Psoas muscle (tissue), 8 donors: ENCODE measurements around the gene OR56A1. TPM values are rescaled to one million over a fixed set of nuclear protein-coding genes. Genes with fewer than 3 reads are reported as not detected.

Experiments
- ATAC-seq, 4 donors: fragments of 200-7000 bp; cut with Tn5 transposase; one replicate each; pipeline ENCODE4 v1.9.1; 2020; ENCODE audit warnings: moderate library complexity in 3 of 4, mild to moderate bottlenecking in 2 of 4
- DNase-seq, 2 donors: peaks; one replicate each; pipeline ENCODE4 v3.0.0-alpha.2; 2020
- H3K27ac ChIP-seq: fragments of 200-600 bp; one replicate; pipeline ENCODE4 v1.8.0; 2022
- H3K27me3 ChIP-seq, 3 donors: fragments of 200-600 bp in 1 of 3; one replicate each; pipeline versions ENCODE4 v1.6.1 to v1.8.0; 2013 to 2022; ENCODE audit warnings: low read length in 2 of 3, mild to moderate bottlenecking in 2 of 3, moderate library complexity in 1 of 3; ENCODE audit not compliant: insufficient read depth in 3 of 3
- H3K36me3 ChIP-seq, 2 donors: fragments of 200-600 bp in 1 of 2; one replicate each; pipeline versions ENCODE4 v1.6.1 to v1.8.0; 2013 to 2022; ENCODE audit warnings: low read depth in 1 of 2, mild to moderate bottlenecking in 1 of 2, moderate library complexity in 1 of 2; ENCODE audit not compliant: insufficient read depth in 1 of 2
- H3K4me1 ChIP-seq: fragments of 200-600 bp; one replicate; pipeline ENCODE4 v1.8.0; 2022
- H3K4me3 ChIP-seq: fragments of 200-600 bp; one replicate; pipeline ENCODE4 v1.8.0; 2022; ENCODE audit warnings: mild to moderate bottlenecking
- H3K9me3 ChIP-seq: fragments of 200-600 bp; one replicate; pipeline ENCODE4 v1.8.0; 2022
- WGBS, 3 donors: extraction: QIAGEN DNeasy Blood & Tissue Kit; methylation state at CpG; one replicate each; pipeline versions ENCODE4 v1.1.6 to v1.1.7; 2013; 5-methylcytosine and 5-hydroxymethylcytosine counted together
- intact Hi-C, 2 donors: fragments of 100-400 bp; cut with DNase I; formaldehyde crosslinking; loops; one replicate each; pipeline versions ENCODE4 v1.11.0 to v1.14.2; 2022
- polyA plus RNA-seq, 3 donors: library from polyadenylated mRNA; stranded (reverse); fragments of 200-250 nt; gene quantifications; one replicate each; pipeline ENCODE4 v1.2.3, GENCODE V29; 2013
- total RNA-seq, 4 donors: library from RNA; stranded (reverse); fragmentation: NEBNext Ultra II Directional in 2 of 4; extraction: Animal tissue kit (Norgen Biotek cat#: 25700) in 2 of 4; gene quantifications; one replicate each; pipeline versions ENCODE4 v1.2.1 to v1.2.4, GENCODE V29; 2021 to 2023
- TF ChIP-seq, protein P1 (sequence below): fragments of 200-600 bp; IDR thresholded peaks from one replicate; pipeline ENCODE4 v1.8.0; 2022; ENCODE audit warnings: antibody characterized with exemption
- donor health status: healthy with polysubstance abuse.
- donor health status: DM: no; HTN: no; CAD: no; lungs with moderate emphysema.
- donor health status: Bipolar disorder and iron deficiency.
- donor health status: healthy.
- donor health status: DM: yes; HTN: yes; CAD: no.
- donor health status: DM: no; HTN: no; CAD: no.
- donor health status: DM: no; HTN: no; CAD: no.
- donor health status: DM: yes; HTN: yes; CAD: no.

The OR56A1 gene
- total and polyA plus RNA-seq, 7 donors = not detected

DNA sequence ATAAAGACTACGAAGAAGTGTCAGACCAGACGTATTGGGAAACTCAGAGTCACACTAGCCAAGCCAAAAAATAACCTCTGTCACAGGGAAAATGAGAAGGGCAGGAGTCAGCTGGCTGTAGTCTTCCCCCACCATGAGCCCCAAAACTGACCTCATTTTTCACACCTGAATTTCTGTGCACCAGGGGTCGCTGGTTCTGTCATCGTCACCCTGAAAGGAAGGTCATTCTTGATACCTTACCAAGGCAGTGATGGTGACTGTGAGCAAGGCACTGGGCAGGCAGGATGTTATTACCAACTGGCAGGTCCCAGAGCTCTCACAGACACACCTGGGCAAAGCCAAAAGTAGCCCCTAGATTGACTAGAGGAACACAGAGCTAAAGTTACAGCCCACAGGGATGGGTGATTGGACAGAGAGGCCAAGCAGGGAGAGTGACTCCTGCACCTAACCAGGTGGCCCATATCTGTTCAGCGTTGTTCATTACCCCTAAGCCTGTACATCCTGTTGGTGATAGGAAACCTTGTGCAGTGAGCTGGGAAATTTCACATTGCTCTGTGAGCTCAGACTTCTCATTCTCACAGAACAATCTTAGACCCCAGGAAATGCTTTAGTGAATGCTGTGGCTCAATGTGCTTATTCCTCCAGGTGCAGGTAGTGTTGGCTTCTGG lies 32.3 kb upstream of the OR56A1 start:
- Histone ChIP-seq H3K4me1 (no peaks in the 10 kb centered on the region), H3K27me3 (no peaks in the 10 kb centered on the region), H3K36me3 (no peaks in the 10 kb centered on the region), H3K27ac (no peak overlapping the region), H3K9me3 (no peaks in the 10 kb centered on the region), H3K4me3 (no peak overlapping the region)
- TF ChIP-seq, protein P1, sequence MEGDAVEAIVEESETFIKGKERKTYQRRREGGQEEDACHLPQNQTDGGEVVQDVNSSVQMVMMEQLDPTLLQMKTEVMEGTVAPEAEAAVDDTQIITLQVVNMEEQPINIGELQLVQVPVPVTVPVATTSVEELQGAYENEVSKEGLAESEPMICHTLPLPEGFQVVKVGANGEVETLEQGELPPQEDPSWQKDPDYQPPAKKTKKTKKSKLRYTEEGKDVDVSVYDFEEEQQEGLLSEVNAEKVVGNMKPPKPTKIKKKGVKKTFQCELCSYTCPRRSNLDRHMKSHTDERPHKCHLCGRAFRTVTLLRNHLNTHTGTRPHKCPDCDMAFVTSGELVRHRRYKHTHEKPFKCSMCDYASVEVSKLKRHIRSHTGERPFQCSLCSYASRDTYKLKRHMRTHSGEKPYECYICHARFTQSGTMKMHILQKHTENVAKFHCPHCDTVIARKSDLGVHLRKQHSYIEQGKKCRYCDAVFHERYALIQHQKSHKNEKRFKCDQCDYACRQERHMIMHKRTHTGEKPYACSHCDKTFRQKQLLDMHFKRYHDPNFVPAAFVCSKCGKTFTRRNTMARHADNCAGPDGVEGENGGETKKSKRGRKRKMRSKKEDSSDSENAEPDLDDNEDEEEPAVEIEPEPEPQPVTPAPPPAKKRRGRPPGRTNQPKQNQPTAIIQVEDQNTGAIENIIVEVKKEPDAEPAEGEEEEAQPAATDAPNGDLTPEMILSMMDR = no peak
- intact Hi-C loops = no loop called here
- 65 to 71% (median 69%) methylated on average over 5 of the region's 5 CpGs for WGBS, 3 donors
- DNase-seq = no peak
- ATAC-seq = no peak

DNA sequence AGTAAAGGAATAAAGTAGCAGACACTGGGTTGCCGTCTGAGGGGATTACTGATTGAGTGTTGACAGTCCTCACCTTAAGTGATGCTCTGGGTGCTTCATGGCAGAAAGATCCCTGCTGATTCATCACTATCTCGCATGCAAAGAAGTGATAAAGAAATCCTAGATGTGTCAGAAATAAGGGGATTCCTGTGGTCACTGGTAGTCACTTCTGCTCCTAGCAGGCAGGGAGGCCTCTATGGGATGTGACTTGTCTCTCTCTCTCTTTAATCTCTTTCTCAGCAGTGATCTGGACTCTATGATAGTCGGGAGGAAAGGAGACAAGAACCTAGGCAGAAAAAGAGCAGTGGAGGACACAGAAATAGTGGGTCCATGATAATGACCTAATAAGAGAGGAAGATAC lies 30.9 kb upstream of the OR56A1 start:
- Histone ChIP-seq H3K27ac (no peak overlapping the region), H3K27me3 (no peaks in the 10 kb centered on the region), H3K4me3 (no peak overlapping the region), H3K36me3 (no peaks in the 10 kb centered on the region), H3K9me3 (no peaks in the 10 kb centered on the region), H3K4me1 (no peaks in the 10 kb centered on the region)
- intact Hi-C loops = no loop called here
- whole genome bisulfite sequencing, 3 donors = 74 to 77% (median 76%) methylated on average over 3 of the region's 3 CpGs
- TF ChIP-seq, protein P1 = no peak
- no peak for DNase-seq
- ATAC-seq = no peak

DNA sequence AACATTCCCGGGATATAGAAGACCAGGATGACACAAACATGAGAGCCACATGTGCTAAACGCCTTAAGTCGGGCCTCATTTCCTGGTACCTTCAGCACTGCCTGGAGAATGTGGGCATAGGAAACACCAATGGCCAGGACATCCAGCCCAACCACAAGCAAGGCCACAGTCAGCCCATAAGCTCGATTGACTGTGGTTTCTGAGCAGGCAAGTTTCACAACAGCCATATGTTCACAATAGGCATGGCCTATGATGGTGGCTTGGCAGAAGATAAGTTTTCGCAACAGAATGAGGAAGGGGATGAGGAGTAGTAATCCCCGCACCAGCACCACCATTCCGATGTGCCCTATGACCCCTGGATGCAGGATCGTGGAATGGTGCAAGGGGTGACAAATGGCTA lies 26.9 kb upstream of the OR56A1 start:
- DNase-seq (no peak), ATAC-seq (no peak)
- no peak overlapping the region for H3K4me3 ChIP-seq
- H3K36me3 ChIP-seq = no peaks in the 10 kb centered on the region
- no peaks in the 10 kb centered on the region for H3K9me3 ChIP-seq
- no peaks in the 10 kb centered on the region for H3K27me3 ChIP-seq
- WGBS, 3 donors = 73 to 88% (median 74%) methylated on average over 8 of the region's 8 CpGs
- no peaks in the 10 kb centered on the region for H3K4me1 ChIP-seq
- TF ChIP-seq, protein P1 = no peak
- H3K27ac ChIP-seq = no peak overlapping the region
- intact Hi-C loops = no loop called here

DNA sequence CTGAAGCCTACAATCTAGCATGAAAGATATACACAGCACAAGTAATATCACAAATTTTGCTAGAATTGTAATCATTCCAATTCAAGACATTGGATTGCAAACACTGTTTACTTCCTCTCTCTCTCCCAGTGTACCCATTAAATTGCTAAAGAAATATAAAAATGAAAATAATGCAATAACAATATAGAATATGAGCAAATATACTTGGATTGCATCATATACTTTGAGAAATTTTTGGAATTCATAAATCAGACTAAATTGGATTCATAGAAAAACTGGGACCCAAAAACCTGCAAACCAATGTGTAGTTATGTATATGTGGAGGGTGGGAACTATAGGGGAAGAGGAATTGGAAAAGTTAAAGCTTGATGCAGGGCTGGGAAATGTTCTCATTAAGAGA lies 25.0 kb upstream of the OR56A1 start:
- intact Hi-C loops = no loop called here
- no peaks in the 10 kb centered on the region for H3K9me3 ChIP-seq

More for the DNA sequence above, 25.0 kb upstream of the OR56A1 start:
- DNase-seq (no peak), ATAC-seq (no peak)
- Histone ChIP-seq H3K4me3 (no peak overlapping the region), H3K27me3 (no peaks in the 10 kb centered on the region), H3K36me3 (no peaks in the 10 kb centered on the region), H3K4me1 (no peaks in the 10 kb centered on the region), H3K27ac (no peak overlapping the region)
- TF ChIP-seq, protein P1 = no peak
